ENCODE data around the gene ZFP69B. TPM values are rescaled to one million over a fixed set of nuclear protein-coding genes. Genes with fewer than 3 reads are reported as not detected.
A peak's percentile ranks its signal among the peaks of the same experiment; 100 is the strongest.

Gene ZFP69B
- total and polyA plus RNA-seq, 2 donors (not counting 3 experiments of a cell fraction or from before 2014, with no cell fraction given): 0.81 to 3.4 TPM

GRCh38 chr1:40476924-40477677 lies 26.8 kb downstream of the ZFP69B start, which contains the start of gene ZFP69:
Gene ZFP69 (plus strand): TSS chr1:40477290. CDS start chr1:40479362, 2,072 bp downstream.
- peaks cover 12% of the 10 kb centered on the region for H3K4me1 ChIP-seq (ENCODE audit: control insufficient read depth, extremely low read depth, insufficient read depth, low read length)
- no peaks in the 10 kb centered on the region for H3K79me2 ChIP-seq (ENCODE audit: control insufficient read depth, insufficient read depth, low read length)
- intact Hi-C loops (cut with micrococcal nuclease): loop anchor here (1.0 to 2.0 kb wide), 2 partner anchors 26 to 54 kb away; partner anchors contain the start of genes ZFP69B and ZNF684
- TF ChIP-seq FOS (IDR thresholded peaks at IDR 0.05; ENCODE audit: borderline replicate concordance, insufficient read depth, low read length) (no peak), MYC (IDR thresholded peaks at IDR 0.05; ENCODE audit: low read depth, low read length) (no peak), CTCF (IDR thresholded peaks at IDR 0.05; ENCODE audit: extremely low read depth in 1 of 2, insufficient read depth in 1 of 2, low read depth in 1 of 2, low read length in 2 of 2) (no peak), JUN (IDR thresholded peaks at IDR 0.05; ENCODE audit: borderline replicate concordance, insufficient read depth, insufficient read length, low read depth) (no peak), POLR2A (IDR thresholded peaks at IDR 0.05; ENCODE audit: low read depth, low read length) (peak; percentile 72), MAX (IDR thresholded peaks at IDR 0.05; ENCODE audit: insufficient read depth, insufficient read length) (peak; percentile 4), EZH2 (IDR thresholded peaks at IDR 0.05; ENCODE audit: borderline replicate concordance, low read depth, low read length, severe bottlenecking) (no peak), POLR2AphosphoS5 (IDR thresholded peaks at IDR 0.05; ENCODE audit: insufficient read depth, low read depth, low read length) (peak; percentile 78), GATA2 (IDR thresholded peaks at IDR 0.05; ENCODE audit: insufficient read depth, insufficient read length, low read depth, low read length) (no peak)
- no peaks in the 10 kb centered on the region for H3K9me3 ChIP-seq (replicated peaks; ENCODE audit: control insufficient read depth, insufficient read depth, low read length)
- no peaks in the 10 kb centered on the region for H3K27me3 ChIP-seq (ENCODE audit: control insufficient read depth in 2 of 2, insufficient read depth in 2 of 2, low read length in 2 of 2)
- H3K4me2 ChIP-seq (ENCODE audit: insufficient read depth, low read length): peak within 1 kb of the TSS; percentile 95
- peak within 1 kb of the TSS; percentile 74 for H3K9ac ChIP-seq (replicated peaks; ENCODE audit: extremely low read depth, insufficient read depth, low read length)
- no peaks in the 10 kb centered on the region for H3K9me1 ChIP-seq (replicated peaks; ENCODE audit: control insufficient read depth, extremely low read depth, insufficient read depth, low read length)
- BruUV-seq (replicated peaks): TSS peak; percentile 50
- FAIRE-seq: peak; percentile 62
- dilution Hi-C loops (cut with MboI; ENCODE audit: extremely low pct_ligation_motif_present, low sequenced_read_pairs): no loop called here
- peak within 1 kb of the TSS; percentile 40 to 95 (median 95) for H3K4me3 ChIP-seq (replicated peaks in 1 of 3; ENCODE audit: insufficient read depth in 1 of 3, low read depth in 1 of 3, low read length in 3 of 3)
- peak within 1 kb of the TSS; percentile 28 for H3K27ac ChIP-seq (ENCODE audit: insufficient read depth, low read depth, low read length)
- H2AFZ ChIP-seq (ENCODE audit: low read depth, low read length): peak within 1 kb of the TSS; percentile 99
- CTCF ChIA-PET: interaction anchor here (1.1 to 3.1 kb wide), 5 partner anchors 26 to 55 kb away, joined by 3 to 18 read pairs (median 5); partner anchors contain the start of genes ZFP69B and ZNF684
- no peaks in the 10 kb centered on the region for H3K36me3 ChIP-seq (ENCODE audit: control insufficient read depth in 2 of 2, extremely low read depth in 1 of 2, insufficient read depth in 2 of 2, low read length in 2 of 2)
- no peaks in the 10 kb centered on the region for H4K20me1 ChIP-seq (replicated peaks; ENCODE audit: control insufficient read depth, extremely low read depth, insufficient read depth, low read length)
- POLR2A ChIA-PET: interaction anchor here (1.2 kb wide), 1 partner anchor 31 kb away, joined by 4 read pairs; the partner anchor contains the start of gene EXO5
- DNase-seq (ENCODE audit: low read depth, low spot score): peak; percentile 52

All from endothelial cell of umbilical vein (primary cell).